Panc1 (cell line): ENCODE data around the gene PLCD1. TPM values are rescaled to one million over a fixed set of nuclear protein-coding genes. Genes with fewer than 3 reads are reported as not detected.

Source experiments
- ATAC-seq: fragments of 200-7000 bp; cut with Tn5 transposase; 2 replicates; pipeline ENCODE4 v1.9.1; 2020; ENCODE audit warnings: mild to moderate bottlenecking, moderate library complexity
- BruUV-seq: library from RNA; stranded (reverse); fragments of 400-500 nt; replicated peaks from 2 replicates; lab custom pipeline; 2021; lab: Mats Ljungman, UMichigan
- CTCF ChIA-PET: fragments of 300-600 bp; sonication (Branson Sonifier 250); formaldehyde crosslinking; loops from one replicate; lab custom pipeline; 2022; ENCODE audit warnings: antibody characterized with exemption; lab: Charles Lee
- POLR2A ChIA-PET: fragments of 300-600 bp; sonication (Branson Sonifier 250); formaldehyde crosslinking; loops from one replicate; lab custom pipeline; 2022; ENCODE audit warnings: antibody characterized with exemption; lab: Charles Lee
- DNase-seq: peaks from one replicate; pipeline ENCODE4 v3.0.0-alpha.2; 2010; ENCODE audit warnings: low read depth, low spot score
- H3K27ac ChIP-seq: 2 replicates; pipeline ENCODE4 v1.5.1; 2011; ENCODE audit warnings: mild to moderate bottlenecking, low read length, inconsistent platforms
- H3K27me3 ChIP-seq: fragments of 200-500 bp; sonication (Bioruptor generic); 2 replicates; pipeline ENCODE4 v1.6.0; 2014; ENCODE audit warnings: low read length, inconsistent platforms; ENCODE audit not compliant: control insufficient read depth, insufficient read depth
- H3K36me3 ChIP-seq: fragments of 200-500 bp; sonication (Bioruptor generic); 2 replicates; pipeline ENCODE4 v1.5.1; 2014; ENCODE audit warnings: inconsistent platforms, mild to moderate bottlenecking, low read length, moderate library complexity; ENCODE audit not compliant: control insufficient read depth, insufficient read depth
- H3K4me1 ChIP-seq: 2 replicates; pipeline ENCODE4 v1.5.1; 2011; ENCODE audit warnings: inconsistent platforms, mild to moderate bottlenecking, low read length, moderate library complexity; ENCODE audit not compliant: control insufficient read depth, insufficient read depth
- H3K4me3 ChIP-seq, 2 experiments: 2 replicates each; pipeline ENCODE4 v1.5.1; 2011 to 2012; ENCODE audit warnings: low read depth in 2 of 2, low read length in 2 of 2, mild to moderate bottlenecking in 2 of 2, inconsistent platforms in 1 of 2, moderate library complexity in 1 of 2
- H3K9me3 ChIP-seq: fragments of 200-500 bp; sonication (Bioruptor generic); 2 replicates; pipeline ENCODE4 v1.5.1; 2014; ENCODE audit warnings: low read depth, mild to moderate bottlenecking, inconsistent platforms, low read length, moderate library complexity; ENCODE audit not compliant: control insufficient read depth, insufficient read depth
- CTCF ChIP-seq: fragments of 450-650 bp; IDR thresholded peaks from 2 replicates; pipeline ENCODE4 v1.5.1; 2017; ENCODE audit warnings: mild to moderate bottlenecking
- POLR2AphosphoS5 ChIP-seq: IDR thresholded peaks from 2 replicates; pipeline ENCODE4 v1.6.1; 2012; ENCODE audit warnings: mild to moderate bottlenecking, low read depth, low read length, moderate library complexity
- REST ChIP-seq, 2 experiments: IDR thresholded peaks; 2 replicates each; pipeline ENCODE4 v1.6.1; 2011 to 2012; ENCODE audit warnings: low read depth in 2 of 2, control low read depth in 1 of 2, low read length in 1 of 2, mild to moderate bottlenecking in 1 of 2, moderate library complexity in 1 of 2; ENCODE audit not compliant: insufficient read depth in 1 of 2
- SIN3A ChIP-seq: IDR thresholded peaks from 2 replicates; pipeline ENCODE4 v1.6.1; 2012; ENCODE audit warnings: low read depth, mild to moderate bottlenecking, low read length, moderate library complexity, borderline replicate concordance; ENCODE audit not compliant: insufficient read depth
- TCF7L2 ChIP-seq: IDR thresholded peaks from 2 replicates; pipeline ENCODE4 v1.6.1; 2011; ENCODE audit warnings: mild to moderate bottlenecking, low read depth, low read length, inconsistent platforms
- in situ Hi-C: cut with HindIII; loops from 2 replicates; pipeline ENCODE4 v1.10.0; 2016; ENCODE audit warnings: low sequenced_read_pairs, low pct_unique_long_range_greater_than_20kb
- intact Hi-C: fragments of 100-400 bp; cut with micrococcal nuclease; formaldehyde crosslinking; loops from one replicate; pipeline ENCODE4 v1.10.0; 2022; ENCODE audit not compliant: unreplicated experiment
- total RNA-seq: library from RNA; stranded (reverse); gene quantifications from one replicate; pipeline ENCODE4 v1.2.1, GENCODE V29; 2021; ENCODE audit not compliant: unreplicated experiment

PLCD1 gene
- total RNA-seq, 1 experiment from 2014 or later = 1.8 TPM

- CTCF ChIA-PET = no interaction called here
- BruUV-seq = no TSS peak
- in situ Hi-C loops = no loop called here
- Histone ChIP-seq H3K36me3 (no peaks in the 10 kb centered on the region), H3K27ac (no peak overlapping the region), H3K27me3 (no peaks in the 10 kb centered on the region), H3K4me3 (no peak overlapping the region), H3K9me3 (no peaks in the 10 kb centered on the region), H3K4me1 (0 out of 2 replicates have a peak, but pooled peaks cover 4% of the 10 kb centered on the region)
- POLR2A ChIA-PET = no interaction called here
- intact Hi-C loops = no loop called here
- no peak for TF ChIP-seq TCF7L2
- TF ChIP-seq POLR2AphosphoS5 = no peak
- TF ChIP-seq CTCF = no peak
- no peak for TF ChIP-seq SIN3A
- no peak for TF ChIP-seq REST (IDR thresholded peaks at IDR 0.05; ENCODE audit: insufficient read depth in 1 of 2, low read depth in 2 of 2, low read length in 1 of 2)
- ATAC-seq (no peak), DNase-seq (no peak)
These were observed 29.1 kb downstream of the PLCD1 start for GRCh38 chr3:38000242-38000916.

GRCh38 chr3:37999836-38000235, 29.6 kb downstream of the PLCD1 start:
- Histone ChIP-seq H3K27me3 (no peaks in the 10 kb centered on the region), H3K4me3 (no peak overlapping the region), H3K36me3 (no peaks in the 10 kb centered on the region), H3K27ac (no peak overlapping the region), H3K4me1 (0 out of 2 replicates have a peak, but pooled peaks cover 4% of the 10 kb centered on the region), H3K9me3 (no peaks in the 10 kb centered on the region)
- POLR2A ChIA-PET = no interaction called here
- BruUV-seq = TSS peak; percentile 75
- DNase-seq (no peak), ATAC-seq (no peak)
- TF ChIP-seq TCF7L2 = no peak
- no peak for TF ChIP-seq CTCF
- no peak for TF ChIP-seq POLR2AphosphoS5
- no peak for TF ChIP-seq REST (IDR thresholded peaks at IDR 0.05; ENCODE audit: insufficient read depth in 1 of 2, low read depth in 2 of 2, low read length in 1 of 2)
- no peak for TF ChIP-seq SIN3A
- CTCF ChIA-PET = no interaction called here
- intact Hi-C loops = no loop called here
- in situ Hi-C loops = no loop called here
